Upper lobe of right lung (tissue), 1 donor: ENCODE measurements around the gene SMC1B. TPM values are rescaled to one million over a fixed set of nuclear protein-coding genes. Genes with fewer than 3 reads are reported as not detected.
A peak's percentile ranks its signal among the peaks of the same experiment; 100 is the strongest.
"Not testable (repeated sequence)": the region's sequence is repeated elsewhere in the genome, so short reads cannot be mapped to it uniquely, and the experiment has no call there.

ENCODE experiments used
- ATAC-seq: fragments of 200-7000 bp; cut with Tn5 transposase; one replicate; pipeline ENCODE4 v1.9.1; 2020; ENCODE audit warnings: mild to moderate bottlenecking, moderate library complexity
- DNase-seq: peaks from one replicate; pipeline ENCODE4 v3.0.0-alpha.2; 2020
- H3K27ac ChIP-seq: fragments of 200-600 bp; one replicate; pipeline ENCODE4 v1.8.0; 2022
- H3K27me3 ChIP-seq: fragments of 200-600 bp; one replicate; pipeline ENCODE4 v1.8.0; 2022; ENCODE audit warnings: mild to moderate bottlenecking
- H3K36me3 ChIP-seq: fragments of 200-600 bp; one replicate; pipeline ENCODE4 v1.8.0; 2022
- H3K4me1 ChIP-seq: fragments of 200-600 bp; one replicate; pipeline ENCODE4 v1.8.0; 2022
- H3K4me3 ChIP-seq: fragments of 200-600 bp; one replicate; pipeline ENCODE4 v1.8.0; 2022; ENCODE audit warnings: mild to moderate bottlenecking
- H3K9me3 ChIP-seq: fragments of 200-600 bp; one replicate; pipeline ENCODE4 v1.8.0; 2022
- intact Hi-C: fragments of 100-400 bp; cut with DNase I; formaldehyde crosslinking; loops from one replicate; pipeline ENCODE4 v1.11.0; 2022
- total RNA-seq: library from RNA; stranded (reverse); fragmentation: NEBNext Ultra II Directional; extraction: Animal tissue kit (Norgen Biotek cat#: 25700); gene quantifications from one replicate; pipeline ENCODE4 v1.2.1, GENCODE V29; 2021
- TF ChIP-seq, protein P1 (sequence below): fragments of 200-600 bp; IDR thresholded peaks from one replicate; pipeline ENCODE4 v1.8.0; 2022; ENCODE audit warnings: antibody characterized with exemption
- donor health status: DM: no; HTN: yes; CAD: no; lungs with severe emphysema.

Gene SMC1B
- total RNA-seq, 1 donor from 2014 or later = not detected

DNA sequence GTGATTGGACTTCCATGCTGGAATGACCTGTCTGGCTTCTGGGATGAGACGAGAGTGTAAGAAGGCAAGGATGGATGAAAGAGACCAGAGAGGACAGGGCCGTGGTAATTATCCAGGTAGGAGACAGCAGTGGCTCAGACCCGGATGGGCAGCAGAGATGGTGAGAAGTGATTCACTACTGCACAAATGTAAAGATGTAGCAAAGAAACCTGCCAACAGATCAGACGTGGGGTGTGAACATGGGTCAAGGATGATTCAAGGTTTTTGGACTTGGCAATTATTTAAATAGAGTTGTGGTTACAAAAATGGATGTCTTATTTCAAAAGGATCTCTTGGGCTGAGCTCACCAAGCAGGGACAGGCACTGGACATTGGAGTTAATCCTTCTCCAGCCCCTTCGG, 32.8 kb upstream of the SMC1B start:
- intact Hi-C loops = no loop called here

DNA sequence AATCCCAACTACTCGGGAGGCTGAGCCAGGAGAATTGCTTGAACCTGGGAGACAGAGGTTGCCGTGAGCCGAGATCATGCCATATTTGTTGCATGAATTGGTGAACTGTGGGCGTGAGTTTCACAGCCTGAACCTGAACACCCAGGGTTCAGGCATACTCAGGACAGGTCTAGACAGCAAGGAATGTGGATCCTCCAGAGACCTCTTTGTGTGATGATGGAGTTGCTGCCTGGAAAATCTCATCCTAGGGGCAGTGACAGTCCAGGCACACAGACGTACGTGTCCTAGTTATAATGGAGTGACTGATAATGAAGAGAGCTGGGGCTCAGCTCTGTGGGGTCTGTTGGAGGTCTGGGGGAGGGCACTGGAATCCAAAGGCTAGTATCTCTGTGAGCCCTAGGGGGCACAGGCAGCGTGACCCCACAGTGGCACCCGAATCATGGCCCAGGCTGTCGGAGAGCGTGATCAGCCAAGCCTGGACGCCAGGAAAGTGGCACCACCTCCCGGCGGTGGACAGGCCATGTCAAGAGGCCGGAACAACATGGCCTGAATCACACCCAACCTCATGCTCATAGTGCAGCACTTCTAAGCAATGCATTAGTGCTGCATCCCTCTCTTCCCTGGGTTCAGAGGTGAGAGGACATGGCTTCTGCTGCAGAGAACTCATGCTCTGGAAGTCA, 31.8 kb upstream of the SMC1B start:
- Histone ChIP-seq H3K9me3 (no peaks in the 10 kb centered on the region), H3K36me3 (no peaks in the 10 kb centered on the region), H3K4me3 (no peak overlapping the region), H3K4me1 (peaks cover 3% of the 10 kb centered on the region), H3K27ac (no peak overlapping the region), H3K27me3 (no peaks in the 10 kb centered on the region)
- no peak for DNase-seq
- TF ChIP-seq, protein P1, sequence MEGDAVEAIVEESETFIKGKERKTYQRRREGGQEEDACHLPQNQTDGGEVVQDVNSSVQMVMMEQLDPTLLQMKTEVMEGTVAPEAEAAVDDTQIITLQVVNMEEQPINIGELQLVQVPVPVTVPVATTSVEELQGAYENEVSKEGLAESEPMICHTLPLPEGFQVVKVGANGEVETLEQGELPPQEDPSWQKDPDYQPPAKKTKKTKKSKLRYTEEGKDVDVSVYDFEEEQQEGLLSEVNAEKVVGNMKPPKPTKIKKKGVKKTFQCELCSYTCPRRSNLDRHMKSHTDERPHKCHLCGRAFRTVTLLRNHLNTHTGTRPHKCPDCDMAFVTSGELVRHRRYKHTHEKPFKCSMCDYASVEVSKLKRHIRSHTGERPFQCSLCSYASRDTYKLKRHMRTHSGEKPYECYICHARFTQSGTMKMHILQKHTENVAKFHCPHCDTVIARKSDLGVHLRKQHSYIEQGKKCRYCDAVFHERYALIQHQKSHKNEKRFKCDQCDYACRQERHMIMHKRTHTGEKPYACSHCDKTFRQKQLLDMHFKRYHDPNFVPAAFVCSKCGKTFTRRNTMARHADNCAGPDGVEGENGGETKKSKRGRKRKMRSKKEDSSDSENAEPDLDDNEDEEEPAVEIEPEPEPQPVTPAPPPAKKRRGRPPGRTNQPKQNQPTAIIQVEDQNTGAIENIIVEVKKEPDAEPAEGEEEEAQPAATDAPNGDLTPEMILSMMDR = no peak
- intact Hi-C loops = no loop called here
- peak; percentile 19 for ATAC-seq

More for the DNA sequence above, 32.8 kb upstream of the SMC1B start:
- H3K36me3 ChIP-seq = no peaks in the 10 kb centered on the region
- ATAC-seq (no peak), DNase-seq (no peak)
- H3K4me3 ChIP-seq = no peak overlapping the region
- H3K27me3 ChIP-seq = no peaks in the 10 kb centered on the region
- H3K9me3 ChIP-seq = no peaks in the 10 kb centered on the region
- TF ChIP-seq, protein P1 = no peak
- H3K27ac ChIP-seq = no peak overlapping the region
- H3K4me1 ChIP-seq = peaks cover 11% of the 10 kb centered on the region

GRCh38 chr22:45444168-45444567, 30.8 kb upstream of the SMC1B start:
- H3K4me3 ChIP-seq = no peak overlapping the region
- no peaks in the 10 kb centered on the region for H3K4me1 ChIP-seq
- TF ChIP-seq, protein P1 = no peak
- DNase-seq = no peak
- H3K27me3 ChIP-seq = no peaks in the 10 kb centered on the region
- no peaks in the 10 kb centered on the region for H3K9me3 ChIP-seq
- H3K36me3 ChIP-seq = no peaks in the 10 kb centered on the region
- intact Hi-C loops = no loop called here
- ATAC-seq = no peak
- H3K27ac ChIP-seq = no peak overlapping the region

DNA sequence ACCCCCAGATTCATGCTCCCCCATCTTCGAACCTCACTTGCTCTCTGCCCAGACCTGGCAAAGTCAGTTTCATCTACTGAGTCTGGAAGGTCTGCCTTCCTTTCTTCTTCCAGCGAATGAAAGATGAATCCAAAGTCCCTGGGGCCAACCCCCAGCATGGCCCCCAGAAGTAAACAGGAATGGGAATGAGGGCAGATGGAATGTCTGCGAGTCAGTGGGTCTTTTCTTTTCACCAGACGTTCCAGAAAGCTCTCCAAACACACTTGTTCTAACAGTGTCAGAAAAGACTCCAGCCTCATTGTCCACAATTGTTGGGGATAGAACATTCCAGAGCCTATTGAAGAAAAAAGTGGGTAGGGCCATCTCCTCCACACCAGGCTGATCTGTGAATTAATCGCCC, 28.7 kb upstream of the SMC1B start:
- Histone ChIP-seq H3K4me3 (no peak overlapping the region), H3K27me3 (no peaks in the 10 kb centered on the region), H3K36me3 (no peaks in the 10 kb centered on the region), H3K4me1 (no peaks in the 10 kb centered on the region), H3K9me3 (no peaks in the 10 kb centered on the region), H3K27ac (no peak overlapping the region)
- intact Hi-C loops = no loop called here
- DNase-seq (no peak), ATAC-seq (no peak)
- TF ChIP-seq, protein P1 = no peak

GRCh38 chr22:45441138-45441537, 27.7 kb upstream of the SMC1B start:
- no peaks in the 10 kb centered on the region for H3K4me1 ChIP-seq
- TF ChIP-seq, protein P1 = peak; percentile 56
- no peaks in the 10 kb centered on the region for H3K9me3 ChIP-seq
- H3K27me3 ChIP-seq = no peaks in the 10 kb centered on the region
- DNase-seq (no peak), ATAC-seq (peak; percentile 89)
- no peak overlapping the region for H3K27ac ChIP-seq
- intact Hi-C loops = no loop called here
- H3K4me3 ChIP-seq = no peak overlapping the region
- no peaks in the 10 kb centered on the region for H3K36me3 ChIP-seq

DNA sequence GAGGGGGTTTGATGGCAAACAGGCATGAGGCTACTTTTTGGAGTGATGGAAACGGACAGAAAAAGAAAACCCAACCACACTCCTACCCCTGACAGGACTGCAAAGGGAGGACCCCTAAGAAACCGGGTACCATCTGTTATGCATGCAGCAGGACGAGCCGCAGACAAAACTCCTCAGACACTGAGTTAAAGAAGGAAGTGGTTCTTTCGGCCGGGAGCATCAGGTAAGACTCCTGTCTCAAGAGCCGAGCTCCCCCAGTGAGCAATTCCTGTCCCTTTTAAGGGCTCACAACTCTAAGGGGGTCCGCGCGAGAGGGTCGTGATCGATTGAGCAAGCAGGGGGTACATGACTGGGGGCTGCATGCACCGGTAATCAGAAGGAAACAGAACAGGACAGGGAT, 27.3 kb upstream of the SMC1B start:
- H3K9me3 ChIP-seq, DNase-seq, H3K4me3 ChIP-seq, H3K4me1 ChIP-seq, ATAC-seq, H3K27ac ChIP-seq, H3K27me3 ChIP-seq, H3K36me3 ChIP-seq, intact Hi-C loops: not testable (repeated sequence)
